GM21528 (cell line): ENCODE measurements around the gene TAL1.
"Not testable (repeated sequence)": the region's sequence is repeated elsewhere in the genome, so short reads cannot be mapped to it uniquely, and the experiment has no call there.

Source experiments
- ATAC-seq: cut with Tn5 transposase; IDR thresholded peaks from one replicate; pipeline ENCODE4 v1.9.1; 2021; ENCODE audit warnings: mild to moderate bottlenecking, moderate library complexity; ENCODE audit not compliant: unreplicated experiment, low FRiP score

The TAL1 gene

DNA sequence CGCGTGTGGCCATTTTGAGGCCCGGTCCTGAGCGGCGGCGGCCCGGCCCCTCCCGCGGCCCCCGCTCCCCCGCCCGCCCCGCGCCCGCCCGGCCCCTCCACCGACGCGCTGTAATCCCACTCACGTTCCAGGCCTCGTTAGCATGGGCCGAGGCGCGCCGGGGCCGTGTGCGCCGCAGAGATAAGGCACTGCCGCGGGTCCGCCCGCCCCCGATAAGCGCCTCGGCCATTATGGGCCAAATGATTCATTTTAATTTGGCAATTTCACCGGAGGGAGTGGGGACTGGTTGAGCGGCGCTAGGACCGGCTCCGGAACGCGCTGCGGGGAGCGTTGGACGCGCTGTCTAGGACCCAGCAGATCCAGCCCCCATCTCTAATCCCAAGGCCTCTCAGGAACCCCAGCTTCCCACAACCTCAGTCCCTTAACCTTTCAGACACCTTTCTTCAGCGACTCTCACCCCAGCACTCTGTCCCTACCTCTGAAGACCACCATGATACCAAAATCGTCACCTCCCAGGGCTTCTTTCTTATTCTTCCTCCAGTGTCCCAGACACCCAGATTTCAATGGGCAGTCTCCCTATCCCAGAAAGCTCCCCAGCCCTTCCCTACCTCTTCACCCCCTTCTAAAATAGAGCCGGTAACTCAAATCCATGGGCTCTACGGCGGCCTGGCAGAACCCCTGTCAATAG, at the start of gene TAL1:
Gene TAL1, minus strand, starts transcription at position 39 of the 688 bp plus-strand sequence. CDS start 6,337 bp downstream, outside the sequence.
- no peak for ATAC-seq

DNA sequence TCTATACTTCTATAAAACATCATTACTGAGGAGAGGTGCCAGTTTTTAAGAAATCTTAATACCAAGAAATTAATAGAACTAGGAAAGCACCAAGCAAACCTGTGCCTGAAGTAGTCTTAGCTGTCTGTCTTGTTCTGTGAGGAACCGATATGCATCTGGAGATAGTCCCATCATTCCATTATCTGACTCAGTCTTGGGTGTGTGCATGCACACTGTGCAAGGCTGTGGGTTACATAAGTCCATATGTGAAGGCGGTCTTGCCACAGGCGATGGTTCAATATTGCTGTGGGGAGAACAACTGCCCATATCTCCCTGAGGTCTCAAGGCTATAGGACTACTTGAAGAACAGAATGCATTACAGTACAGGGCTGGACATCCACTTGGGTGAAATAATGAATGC, 48.1 kb upstream of the TAL1 start:
- ATAC-seq, result no peak

DNA sequence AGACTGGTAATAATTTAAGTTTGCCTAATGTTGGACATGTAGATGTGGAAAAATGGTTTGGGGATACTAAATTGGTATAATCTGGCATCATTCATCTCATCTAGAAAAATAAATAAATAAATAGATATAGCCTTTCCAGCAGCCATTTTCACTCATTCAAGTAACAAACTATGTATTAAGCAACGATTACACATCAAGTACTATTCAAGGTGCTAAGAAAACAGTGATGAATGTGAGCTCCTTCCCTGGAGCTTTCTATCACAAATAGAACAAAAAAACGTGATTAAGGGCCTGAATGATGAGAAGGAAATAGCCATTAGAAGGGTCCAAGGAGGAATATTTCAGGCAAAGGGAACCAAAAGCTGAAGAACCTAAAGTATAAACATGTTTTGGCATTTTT, 44.8 kb upstream of the TAL1 start:
- ATAC-seq, result no peak

DNA sequence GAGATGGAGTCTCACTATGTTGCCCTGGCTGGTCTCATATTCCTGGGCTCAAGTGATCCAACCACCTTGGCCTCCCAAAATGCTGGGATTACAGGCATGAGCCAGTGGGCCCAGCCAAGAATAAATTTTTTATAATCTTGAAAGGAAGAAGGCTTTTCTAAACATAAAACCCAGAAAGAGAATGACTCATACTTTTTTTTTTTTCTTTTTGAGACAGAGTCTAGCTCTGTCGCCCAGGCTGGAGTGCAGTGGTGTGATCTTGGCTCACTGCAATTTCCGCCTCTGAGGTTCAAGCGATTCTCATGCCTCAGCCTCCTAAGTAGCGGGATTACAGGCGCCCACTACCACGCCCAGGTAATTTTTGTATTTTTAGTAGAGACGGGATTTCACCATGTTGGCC, 43.8 kb upstream of the TAL1 start:
- not testable (repeated sequence) for ATAC-seq

DNA sequence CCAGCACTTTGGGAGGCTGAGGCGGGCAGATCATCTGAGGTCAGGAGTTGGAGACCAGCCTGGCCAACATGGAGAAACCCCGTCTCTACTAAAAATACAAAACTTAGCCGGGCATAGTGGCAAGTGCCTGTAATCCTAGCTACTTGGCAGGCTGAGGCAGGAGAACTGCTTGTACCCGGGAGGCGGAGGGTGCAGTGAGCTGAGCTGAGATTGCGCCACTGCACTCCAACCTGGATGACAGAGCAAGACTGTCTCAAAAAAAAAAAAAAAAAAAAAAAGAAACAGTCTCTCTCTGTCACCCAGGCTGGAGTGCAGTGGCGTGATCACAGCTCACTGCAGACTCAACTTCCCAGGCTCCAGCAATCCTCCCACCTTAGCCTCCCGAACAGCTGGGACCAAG, 33.5 kb upstream of the TAL1 start:
- ATAC-seq, result not testable (repeated sequence)

DNA sequence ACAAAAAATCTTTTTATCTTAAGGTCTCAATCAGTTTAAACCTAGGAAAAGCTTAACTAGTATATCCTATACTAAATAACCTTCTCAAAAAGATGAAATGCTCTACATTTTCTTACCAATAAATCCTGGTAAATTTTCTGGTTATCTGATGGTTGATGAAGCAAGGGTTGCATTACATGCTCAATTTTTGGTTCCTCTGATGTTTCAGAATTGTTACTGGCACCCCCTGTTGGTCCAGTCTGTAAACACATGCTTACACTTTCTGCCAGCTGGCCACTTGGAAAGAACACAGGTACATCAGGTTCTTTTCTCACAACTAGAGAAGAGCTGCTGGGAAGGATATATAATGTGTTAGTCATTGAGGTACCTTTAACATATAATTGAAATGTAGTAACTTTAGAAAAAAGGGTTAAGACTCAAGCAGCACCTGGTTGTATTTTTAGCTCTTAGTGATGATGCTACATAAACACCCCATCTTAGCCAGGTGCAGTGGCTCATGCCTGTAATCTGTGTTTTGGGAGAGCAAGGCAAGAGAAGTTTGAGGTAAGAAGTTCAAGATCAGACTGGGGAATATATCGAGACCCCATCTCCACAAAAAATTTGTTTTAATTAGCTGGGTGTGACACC, 30.9 kb upstream of the TAL1 start:
- ATAC-seq, result no peak

DNA sequence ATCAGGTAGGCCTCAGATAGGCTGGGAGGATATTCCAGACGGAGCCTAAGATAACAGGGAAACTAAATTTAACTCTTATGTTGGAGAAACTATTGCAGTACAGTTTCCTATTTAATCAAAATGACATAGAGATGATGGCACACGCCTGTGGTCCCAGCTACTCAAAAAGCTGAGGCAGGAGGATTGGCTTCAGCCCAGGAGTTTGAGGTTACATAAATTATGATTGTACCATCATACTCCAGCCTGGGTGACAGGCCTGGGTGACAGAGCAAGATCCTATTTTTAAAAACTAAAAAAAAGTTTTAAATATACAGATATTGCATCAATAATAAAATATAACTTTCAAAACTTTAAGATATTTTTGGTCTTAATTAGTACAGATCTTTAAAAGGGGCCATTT, 25.2 kb upstream of the TAL1 start:
- no peak for ATAC-seq

DNA sequence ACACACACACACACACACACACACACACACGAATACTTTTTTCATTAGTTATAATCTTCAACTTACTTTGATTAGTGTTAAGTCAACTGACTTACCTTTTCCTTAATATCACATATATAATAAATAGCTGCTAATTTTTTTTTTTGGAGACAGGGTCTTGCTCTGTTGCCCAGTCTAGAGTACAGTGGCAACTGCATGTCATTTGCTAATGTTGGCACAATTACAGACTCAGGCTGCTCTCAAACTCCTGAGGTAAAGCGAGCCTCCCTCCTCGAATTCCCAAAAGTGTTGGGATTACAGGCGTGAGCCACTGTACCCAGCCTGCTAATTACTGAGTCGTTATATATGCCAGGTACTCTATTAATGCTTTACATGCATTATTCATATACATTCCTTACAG, 20.8 kb upstream of the TAL1 start:
- no peak for ATAC-seq

DNA sequence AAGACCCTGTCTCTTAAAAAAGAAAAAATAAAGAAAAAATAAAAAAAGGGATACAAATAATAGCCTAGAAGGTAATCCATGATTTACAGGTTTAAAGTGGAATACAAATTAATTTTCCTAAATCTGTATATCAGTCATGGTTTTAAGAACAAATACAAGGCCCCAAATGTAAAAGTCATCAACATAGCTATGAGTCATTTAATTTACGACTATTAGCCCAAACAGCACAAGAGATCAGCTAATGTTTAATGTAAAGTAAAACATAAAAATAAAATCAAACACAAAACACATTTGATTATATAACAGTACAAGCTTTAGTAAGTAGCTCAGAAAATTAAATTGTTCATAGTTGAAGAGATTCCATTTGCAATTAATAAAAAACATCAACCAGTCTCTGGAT, 20.3 kb upstream of the TAL1 start:
- no peak for ATAC-seq

DNA sequence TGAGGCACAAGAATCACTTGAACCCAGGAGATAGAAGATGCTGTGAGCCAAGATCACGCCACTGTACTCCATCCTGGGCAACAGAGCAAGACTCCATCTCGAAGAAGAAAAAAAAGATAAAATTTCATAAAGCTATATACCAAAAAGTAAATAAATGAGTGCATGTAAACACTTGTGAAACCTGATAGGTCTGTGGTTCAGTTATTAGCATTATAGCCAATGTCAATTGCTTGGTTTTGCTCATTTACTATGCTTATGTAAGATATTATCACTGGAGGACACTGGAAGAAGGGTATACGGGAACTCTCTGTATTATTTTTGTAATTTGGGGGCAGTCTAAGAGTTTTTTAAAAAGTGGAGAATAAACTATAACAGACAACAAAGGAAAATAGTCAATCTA, 17.7 kb upstream of the TAL1 start:
- no peak for ATAC-seq

DNA sequence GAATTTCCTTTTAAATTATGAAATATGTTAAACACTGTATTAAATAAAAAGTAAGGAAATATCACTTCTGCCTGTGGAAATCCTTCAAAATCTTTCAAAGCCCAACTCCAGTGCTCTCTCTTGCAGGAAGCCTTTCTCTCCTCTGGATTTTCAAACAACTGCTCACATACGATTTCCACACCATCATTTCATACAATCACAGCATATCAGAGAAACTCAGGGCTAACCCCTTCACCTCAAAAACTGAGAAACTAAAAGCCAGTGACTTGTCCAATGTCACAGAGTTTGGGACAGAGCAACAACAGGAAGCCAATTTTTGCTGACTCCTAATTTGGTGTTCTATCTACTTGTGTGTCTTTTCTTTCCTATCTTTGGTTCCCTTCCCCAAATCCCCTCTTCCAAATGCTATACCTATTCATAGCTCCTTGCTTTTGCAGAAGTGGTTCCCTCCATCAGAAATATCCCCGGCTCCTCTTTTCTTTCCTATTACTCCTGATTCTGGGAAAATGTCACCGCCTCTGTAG, 12.4 kb upstream of the TAL1 start:
- ATAC-seq, result no peak

DNA sequence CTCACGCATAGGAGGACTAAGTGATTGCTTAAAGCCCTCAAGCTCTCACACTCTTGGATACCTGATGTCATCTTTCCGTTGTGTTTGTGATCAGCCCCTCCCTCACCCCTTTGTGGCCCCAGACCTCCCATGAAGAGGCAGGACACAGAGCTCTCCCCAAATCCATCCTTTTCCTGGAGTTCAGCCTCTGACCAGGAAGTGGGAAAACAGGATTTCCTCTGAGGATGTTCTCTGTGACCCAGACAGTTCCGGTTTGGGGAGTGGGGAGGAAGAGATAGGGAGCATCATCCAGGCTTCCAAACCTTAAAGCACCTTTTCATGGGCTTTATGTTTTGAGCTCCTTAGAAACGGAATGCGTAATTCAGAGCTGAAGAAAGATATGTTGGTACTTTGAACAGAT, 11.9 kb upstream of the TAL1 start:
- ATAC-seq, result no peak

DNA sequence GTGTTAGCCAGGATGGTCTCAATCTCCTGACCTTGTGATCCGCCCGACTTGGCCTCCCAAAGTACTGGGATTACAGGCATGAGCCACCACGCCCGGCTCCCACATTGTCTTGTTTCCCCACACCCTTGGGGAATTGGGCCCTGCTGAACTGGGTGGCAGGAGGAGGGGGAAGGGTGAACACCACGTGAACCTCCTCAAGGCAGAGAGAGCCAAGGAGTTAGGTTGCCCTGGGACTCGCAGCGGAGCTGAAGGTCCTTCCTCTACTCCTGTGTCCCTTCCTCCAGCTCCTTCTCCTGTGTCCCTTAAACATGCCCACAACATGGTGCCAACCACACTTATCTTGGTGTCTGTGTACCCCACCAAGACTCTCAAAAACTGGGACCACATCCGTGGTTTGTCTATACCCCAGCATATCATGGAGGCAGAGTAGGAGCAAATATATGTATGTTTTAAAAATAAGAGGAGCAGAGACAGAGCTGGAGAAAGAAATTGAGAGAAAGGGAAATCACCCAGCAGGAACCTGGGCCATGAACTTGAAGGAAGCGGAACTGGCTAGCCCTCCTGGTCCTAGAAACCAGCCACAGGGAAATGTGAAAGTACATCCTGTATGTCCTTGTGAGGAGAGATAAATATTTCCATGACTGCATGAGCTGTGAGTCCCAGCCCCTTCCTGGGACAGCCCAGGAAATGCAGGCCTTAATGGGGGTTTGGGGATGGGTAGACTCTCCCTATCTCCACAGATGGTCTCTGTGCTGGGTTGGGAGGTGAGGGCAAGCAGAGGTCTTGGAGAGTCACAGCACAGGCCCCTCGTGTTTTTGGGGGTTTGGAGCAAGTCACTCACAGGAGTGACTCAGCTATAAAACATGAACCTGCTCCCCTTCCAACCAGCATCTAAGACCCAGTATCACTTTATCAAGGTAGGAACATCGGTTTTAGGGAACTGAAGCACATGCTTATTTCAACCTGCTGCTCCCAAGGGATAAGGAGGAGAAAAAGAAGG, 9.4 kb upstream of the TAL1 start:
- no peak for ATAC-seq

DNA sequence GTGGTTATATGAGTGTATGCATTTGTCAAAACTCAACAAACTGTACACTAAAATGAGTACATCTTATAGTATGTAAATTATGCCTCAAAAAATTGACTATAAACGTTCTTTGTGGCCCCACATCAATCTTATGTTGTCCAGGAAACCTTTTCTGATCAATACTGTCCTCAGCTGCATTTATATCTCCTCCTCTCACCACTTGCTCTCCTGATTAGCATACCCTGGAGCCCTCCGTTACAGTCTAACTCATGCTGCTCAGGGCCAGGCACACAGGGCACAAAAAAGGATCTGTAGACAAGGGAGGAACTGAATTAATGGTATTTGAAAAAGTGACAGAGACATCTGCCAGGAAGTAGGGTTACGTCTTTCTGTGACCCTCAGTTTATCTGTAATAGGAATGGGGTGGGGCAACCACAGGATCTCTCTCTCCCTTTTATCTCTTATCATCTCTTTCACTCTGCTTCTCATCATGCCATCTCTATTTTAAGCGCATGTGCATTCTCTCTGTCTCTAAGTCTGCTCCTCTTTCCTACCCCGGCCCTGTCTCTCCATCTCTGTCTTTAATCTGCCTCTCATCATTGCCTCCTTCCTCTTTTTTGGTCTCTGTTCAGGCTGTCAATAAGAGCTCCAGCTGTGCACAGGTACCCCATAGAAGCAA, 7.0 kb upstream of the TAL1 start:
- no peak for ATAC-seq

DNA sequence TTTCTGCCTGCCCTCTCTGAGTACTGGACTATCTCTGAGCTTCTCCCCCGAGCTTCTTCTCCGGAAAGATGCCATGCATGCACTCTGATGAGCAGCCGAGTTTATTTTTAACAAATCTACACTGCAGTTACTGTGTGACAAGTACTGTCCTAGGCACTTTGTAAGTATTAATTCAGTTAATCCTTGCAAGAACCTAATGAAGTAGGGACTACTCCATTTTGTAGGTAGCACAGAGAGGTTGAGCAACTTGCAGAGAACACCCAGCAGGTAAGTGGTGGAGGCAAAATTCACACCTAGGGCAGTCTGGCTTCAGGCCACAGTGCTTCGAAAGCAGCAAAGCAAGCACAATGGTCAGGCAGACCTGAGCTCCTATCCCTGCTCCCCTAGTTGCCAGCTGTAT, 3.8 kb upstream of the TAL1 start:
- no peak for ATAC-seq

DNA sequence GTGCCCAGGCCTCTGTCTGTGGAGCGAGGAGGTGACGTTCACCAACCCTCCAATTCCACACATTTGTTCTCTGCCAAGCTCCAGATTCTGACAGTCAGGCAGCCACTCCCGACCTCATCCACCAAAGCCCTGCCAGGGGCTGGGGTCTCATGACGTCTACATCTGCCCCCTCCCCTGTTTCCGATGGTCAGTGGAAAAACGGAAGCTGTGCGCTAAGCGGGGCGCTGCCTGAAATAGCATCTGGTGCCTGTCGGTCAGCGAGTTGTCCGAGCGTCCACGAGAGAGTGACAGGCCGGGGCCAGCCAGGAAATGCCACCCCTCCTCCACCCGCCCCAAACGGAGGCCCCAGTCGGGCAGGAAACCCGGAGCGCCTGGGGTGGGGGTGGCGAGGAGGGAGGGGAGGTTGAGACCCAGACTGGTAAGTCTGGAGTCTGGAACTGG, 3.2 kb upstream of the TAL1 start:
- ATAC-seq, result no peak

DNA sequence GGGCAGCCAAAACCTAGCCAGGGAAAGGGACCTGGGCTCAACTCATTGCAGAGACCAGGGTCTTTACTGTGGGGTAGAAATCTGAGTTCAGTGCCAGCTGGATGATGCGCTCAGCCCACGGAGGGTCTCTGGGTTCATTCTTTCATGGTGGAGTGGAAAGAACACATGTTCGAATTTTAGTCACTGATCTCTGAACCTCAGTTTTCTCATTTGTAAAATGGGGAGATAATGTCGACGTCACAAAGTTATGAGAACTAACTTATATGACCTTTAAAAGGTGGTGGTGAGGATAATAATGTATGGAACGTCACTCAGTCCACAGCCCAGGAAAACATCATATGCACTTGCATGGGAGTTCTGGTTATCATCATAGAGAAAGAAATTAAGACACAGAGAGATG, 1.2 kb upstream of the TAL1 start:
- ATAC-seq, result no peak

DNA sequence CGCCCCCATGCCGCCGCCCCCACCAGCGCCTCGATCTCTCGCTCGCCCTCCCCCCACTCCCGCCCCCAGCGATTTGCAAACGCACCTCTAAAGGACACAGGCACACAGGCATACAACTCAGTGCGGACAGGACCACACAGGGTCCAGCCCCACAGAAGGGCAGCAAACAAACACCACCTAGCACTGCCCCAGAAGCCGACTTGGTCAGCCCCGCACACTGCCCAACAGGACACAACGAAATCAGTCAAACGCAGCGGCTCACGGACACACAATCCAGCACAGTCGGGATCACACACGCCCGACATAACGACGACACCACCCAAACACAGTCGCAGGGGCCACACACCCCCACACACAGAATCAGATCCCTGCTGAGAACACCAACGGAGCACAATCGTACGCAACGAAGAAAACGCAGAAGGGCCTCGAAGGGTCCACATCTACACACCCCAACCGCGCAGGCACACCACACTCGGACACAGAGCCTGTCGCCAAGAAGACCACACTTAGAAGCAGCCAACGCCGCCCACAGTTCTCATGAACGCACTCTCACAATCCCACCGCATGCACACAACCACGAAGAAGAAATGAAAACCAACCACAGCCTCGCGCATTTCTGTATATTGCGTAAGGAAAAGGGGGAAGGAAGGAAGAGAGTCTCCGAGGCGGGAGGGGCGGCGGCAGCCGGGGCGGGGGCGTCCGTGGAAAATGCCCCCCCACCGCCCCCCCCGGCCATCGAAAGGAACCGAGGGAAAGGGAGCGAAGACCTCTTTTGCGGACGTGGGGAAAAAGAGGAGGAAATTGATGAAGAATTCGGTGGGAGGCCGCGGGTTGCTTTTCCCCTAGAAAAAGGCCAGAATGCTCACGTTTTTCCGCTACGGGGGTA, 481 bp downstream of the TAL1 start:
- no peak for ATAC-seq

DNA sequence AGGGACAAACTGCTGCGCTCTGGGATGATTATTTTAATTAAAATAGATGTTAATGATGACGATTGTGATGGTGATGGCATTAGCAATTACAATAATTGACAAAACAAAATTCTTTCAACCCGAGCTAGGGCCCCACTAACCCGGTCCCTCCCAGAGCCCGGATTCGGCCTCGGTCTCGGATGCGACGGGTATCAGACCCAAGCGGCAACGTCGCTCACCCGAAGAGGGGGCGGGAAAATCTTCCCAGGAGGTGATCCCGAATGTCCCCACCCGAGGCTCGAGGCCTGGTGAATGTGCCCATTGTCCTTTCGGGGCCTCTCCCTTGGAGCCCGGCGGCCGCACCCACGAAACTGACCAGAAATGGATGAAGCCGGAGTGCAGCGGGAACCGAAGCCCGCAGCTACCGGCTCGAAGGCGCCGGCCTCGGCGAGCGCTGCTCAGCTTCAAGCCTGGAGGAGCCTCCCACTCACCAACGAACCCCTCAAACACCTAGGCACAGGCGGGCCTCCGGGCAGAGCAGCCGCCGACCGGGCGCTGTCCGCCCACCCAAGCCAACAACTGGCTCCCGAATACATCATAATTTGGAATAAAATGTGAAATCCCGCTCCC, 1.2 kb downstream of the TAL1 start:
- ATAC-seq, result no peak
